Stimulated activated CD8-positive, alpha-beta memory T cell treated with anti-CD3 and anti-CD28 coated beads, Interleukin-15, amount 100 ng/mL, for 1 hour (primary cell): ENCODE data around the gene COL5A3.
"Not testable (repeated sequence)": the region's sequence is repeated elsewhere in the genome, so short reads cannot be mapped to it uniquely, and the experiment has no call there.

Experiments
- DNase-seq: peaks from one replicate; pipeline ENCODE4 v3.0.0-alpha.2; 2020; ENCODE audit warnings: low read depth

COL5A3 gene

GRCh38 chr19:9971166-9971897 is 39.0 kb downstream of the COL5A3 start:
- no peak for DNase-seq

GRCh38 chr19:9970481-9970880 is 39.8 kb downstream of the COL5A3 start:
- no peak for DNase-seq

DNA sequence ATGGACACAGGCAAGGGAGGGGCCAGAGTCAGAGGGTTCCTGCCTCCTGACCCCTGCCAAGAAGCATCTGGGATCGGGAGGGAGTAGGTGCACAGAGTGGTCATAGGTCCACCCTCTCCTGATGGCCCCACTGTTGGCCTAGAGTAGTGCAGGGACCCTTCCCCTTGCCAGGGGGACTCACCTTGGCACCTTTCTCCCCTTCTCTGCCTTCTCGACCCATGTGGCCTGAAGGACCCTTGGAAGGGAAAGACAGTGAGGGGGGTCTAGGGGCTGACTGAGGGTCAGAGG is 40.7 kb downstream of the COL5A3 start:
- DNase-seq: no peak

- no peak for DNase-seq
Measured at GRCh38 chr19:9968820-9969687, 41.2 kb downstream of the COL5A3 start.

- DNase-seq: no peak
Measured at GRCh38 chr19:9967326-9967725, 43.0 kb downstream of the COL5A3 start.

- DNase-seq: no peak
Measured at GRCh38 chr19:9966448-9966847, 43.9 kb downstream of the COL5A3 start.

- DNase-seq: no peak
Measured at GRCh38 chr19:9966024-9966423, 44.3 kb downstream of the COL5A3 start.

DNA sequence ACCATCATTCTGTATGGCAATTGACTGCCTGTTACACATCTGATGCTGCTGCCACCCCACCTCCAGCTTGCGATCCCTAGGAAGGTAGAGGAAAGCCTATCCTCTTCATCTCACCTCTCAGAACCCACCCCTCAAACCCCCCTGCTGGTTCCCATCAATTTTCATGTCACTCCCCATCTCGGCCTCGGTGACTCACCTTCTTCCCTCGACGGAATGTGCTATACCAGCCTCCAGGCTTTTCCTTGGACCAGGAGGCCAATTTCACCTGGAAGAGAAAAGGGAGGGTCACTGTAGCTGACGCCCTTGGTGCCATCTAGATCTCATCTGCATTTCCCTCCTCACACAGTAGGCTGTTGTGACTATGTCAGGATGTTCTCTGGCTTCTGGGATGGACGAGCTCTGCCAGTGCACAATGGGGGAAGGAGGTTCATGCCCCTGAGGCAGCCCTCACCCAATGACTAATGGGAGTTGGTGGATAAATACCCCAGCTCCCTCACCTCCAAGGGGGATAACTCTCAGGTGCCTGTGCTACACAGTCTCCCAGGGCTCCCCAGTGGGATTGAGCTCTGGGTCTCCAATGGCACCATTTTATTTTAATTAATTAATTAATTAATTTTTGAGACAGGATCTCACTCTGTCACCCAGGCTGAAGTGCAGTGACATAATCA is 47.5 kb downstream of the COL5A3 start:
- no peak for DNase-seq

DNA sequence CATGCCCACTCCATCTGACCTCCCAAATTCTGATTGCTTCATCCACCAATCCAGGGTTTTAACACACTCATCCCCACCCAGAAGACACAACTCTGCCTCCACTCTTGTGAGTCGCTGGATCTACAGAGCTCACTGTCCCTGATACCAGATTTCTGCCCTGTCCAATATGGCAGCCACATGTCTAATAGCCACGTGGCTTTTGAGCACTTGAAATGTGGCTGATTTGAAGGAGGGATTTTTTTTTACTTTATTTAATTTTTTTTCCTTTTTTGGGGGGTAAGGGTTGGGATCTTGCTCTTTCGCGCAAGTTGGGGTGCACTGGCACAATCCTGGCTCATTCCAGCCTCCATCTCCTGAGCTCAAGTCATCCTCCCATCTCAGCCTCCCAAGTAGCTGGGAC is 49.2 kb downstream of the COL5A3 start:
- no peak for DNase-seq

DNA sequence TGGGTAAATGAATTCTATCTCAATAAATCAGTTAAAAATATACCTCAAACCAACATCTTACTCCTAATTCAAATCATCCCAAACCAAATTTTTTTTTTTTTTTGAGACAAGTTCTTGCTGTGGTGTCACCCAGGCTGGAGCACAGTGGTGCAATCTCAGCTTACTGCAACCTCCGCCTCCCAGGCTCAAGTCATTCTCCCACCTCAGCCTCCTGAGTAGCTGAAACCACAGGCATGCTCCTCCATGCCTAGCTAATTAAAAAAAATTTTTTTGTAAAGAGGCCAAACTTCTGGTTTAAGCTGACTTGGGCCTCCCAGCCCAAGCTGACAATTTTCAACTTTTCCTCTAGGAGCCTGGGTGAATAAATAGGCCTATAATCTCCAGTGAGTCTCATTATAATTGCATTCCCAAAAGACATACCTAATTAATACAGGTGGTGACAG is 51.9 kb downstream of the COL5A3 start:
- DNase-seq: no peak

DNA sequence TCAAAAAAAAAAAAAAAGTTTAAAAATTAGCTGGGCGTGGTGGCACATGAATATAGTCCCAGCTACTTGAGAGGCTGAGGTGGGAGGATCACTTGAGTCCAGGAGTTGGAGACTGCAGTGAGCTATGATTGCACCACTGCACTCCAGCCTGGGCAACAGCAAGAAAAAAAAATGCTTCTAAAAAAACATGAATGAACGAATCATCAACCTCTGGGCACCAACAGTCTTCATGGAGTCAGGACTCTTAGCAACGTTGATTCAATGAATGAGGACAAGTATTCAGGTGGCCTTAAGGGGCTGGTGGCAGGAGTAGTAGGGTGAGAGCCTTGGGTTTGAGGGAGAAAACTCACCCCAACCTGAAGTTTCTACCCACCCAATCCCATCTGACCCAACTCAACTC is 53.3 kb downstream of the COL5A3 start:
- DNase-seq: no peak

GRCh38 chr19:9953802-9954542 is 56.3 kb downstream of the COL5A3 start:
- no peak for DNase-seq

DNA sequence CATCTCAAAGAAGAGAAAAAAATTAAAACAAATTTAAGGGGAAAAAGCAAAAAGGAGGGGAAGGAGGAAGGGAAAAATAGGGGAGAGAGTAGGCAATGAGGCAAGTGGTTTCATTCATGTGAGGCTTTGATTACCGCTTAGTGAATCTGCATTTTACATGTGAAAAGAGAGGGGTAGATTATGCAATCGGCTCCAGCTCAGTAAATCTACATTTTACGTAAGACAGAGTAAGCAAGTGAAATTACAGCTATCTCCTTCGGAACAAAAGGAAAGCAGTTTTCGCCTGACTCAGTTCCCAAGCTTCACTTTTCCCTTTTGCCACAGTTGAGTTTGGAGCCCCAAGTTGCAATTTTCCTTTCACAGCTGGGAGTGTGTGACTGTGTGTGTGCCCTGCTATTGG is 58.0 kb downstream of the COL5A3 start:
- DNase-seq: no peak

DNA sequence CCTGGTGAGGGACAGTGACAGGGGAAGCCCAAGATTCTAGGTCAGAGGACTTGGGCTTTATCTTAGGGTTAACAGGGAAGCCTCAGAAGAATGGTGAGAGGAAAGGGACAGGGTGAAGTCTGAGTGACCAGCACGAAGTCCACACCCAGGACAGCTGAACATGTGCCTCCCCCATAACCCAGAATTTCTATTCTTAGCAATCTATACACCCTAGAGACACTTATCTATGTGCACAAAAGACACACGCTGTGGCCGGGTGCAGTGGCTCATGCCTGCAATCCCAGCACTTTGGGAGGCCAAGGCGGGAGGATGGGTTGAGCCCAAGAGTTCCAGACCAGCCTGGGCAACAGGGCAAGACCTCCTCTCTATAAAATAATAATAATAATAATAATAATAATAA is 62.9 kb downstream of the COL5A3 start:
- no peak for DNase-seq

DNA sequence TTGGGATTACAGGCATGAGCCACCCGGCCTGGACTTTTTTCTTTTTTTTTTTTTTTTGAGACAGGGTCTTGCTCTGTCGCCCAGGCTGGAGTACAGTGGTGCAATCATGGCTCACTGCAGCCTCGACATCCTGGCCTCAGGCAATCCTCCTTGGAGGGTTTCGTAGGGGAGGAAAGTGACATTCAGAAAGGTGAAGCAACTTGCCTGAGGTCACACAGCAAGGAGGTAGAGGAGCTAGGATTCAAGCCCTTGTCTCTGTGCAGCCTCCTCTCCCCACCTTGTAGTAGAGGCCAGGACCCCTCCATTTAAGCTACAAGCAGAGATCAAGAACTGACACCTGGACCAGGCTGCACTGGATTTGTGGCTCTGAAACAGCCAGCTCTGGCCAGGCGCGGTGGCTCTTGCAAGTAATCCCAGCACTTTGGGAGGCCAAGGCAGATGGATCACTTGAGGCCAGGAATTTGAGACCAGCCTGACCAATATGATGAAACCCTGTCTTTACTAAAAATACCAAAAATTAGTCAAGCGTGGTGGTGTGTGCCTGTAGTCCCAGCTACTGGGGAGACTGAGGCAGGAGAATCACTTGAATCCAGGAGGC is 63.7 kb downstream of the COL5A3 start:
- DNase-seq: not testable (repeated sequence)

DNA sequence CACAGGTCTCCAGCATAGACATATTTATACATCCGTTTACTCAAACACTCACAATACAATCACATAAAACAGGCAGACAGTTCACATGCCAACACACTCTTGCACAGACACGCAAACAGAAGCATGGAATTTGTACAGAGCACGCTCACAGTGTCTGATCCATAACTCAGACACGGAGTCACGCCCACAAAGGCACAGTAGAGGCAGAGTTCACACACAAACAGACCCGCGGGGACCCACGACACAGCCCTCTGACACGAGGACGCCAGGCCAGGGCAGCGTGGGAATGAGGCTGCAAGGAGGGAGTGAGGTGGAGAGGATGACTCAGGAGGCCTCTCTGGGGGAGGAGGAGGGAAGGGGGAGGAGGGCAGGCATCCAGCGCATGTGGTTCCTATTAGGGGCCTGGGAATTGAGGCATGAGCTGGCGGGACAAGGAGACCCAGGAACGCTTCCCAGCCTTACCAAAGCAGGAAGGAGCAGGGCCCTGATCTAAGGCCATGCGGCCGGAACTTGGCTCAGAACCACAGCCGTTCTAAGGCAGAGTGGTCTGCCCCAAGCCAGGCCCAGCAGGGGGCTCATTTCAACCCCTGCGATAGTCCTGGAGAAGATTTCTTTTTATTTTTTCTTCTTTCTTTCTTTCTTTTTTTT is 64.9 kb downstream of the COL5A3 start:
- no peak for DNase-seq

DNA sequence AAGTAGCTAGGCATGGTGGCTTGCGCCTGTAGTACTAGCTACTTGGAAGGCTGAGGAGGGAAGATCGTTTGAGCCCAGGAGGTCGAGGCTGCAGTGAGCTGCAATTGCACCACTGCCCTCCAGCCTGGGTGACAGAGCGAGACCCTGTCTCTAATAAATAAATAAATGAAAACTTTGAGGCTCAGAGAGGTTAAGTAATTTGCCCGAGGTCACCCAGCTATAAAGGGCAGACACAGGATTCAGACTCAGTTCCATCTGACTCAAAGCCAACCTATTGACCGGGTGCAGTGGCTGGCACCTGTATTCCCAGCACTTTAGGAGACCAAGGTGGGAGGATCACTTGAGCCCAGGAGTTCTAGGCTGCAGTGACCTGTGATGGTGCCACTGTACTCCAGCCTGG is 66.6 kb downstream of the COL5A3 start:
- no peak for DNase-seq

DNA sequence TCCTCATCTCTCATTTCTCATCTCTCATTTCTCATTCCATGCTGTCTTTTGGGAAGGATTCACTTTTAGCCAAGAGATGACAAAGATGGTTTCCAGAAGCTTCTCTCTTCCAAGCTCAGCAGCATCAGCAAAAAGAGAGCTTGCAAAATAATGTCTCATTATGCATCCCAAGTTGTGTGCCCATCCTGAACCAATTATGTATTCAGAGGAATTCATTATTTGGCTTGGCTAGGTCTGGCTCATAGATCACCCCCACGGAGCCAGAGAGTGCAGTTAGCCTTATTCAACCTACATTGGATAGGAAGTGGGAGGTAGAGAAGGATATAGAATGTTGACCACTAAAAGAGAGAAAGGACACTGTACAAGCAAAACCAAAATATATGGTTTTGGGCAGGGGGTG is 68.6 kb downstream of the COL5A3 start:
- DNase-seq: no peak

DNA sequence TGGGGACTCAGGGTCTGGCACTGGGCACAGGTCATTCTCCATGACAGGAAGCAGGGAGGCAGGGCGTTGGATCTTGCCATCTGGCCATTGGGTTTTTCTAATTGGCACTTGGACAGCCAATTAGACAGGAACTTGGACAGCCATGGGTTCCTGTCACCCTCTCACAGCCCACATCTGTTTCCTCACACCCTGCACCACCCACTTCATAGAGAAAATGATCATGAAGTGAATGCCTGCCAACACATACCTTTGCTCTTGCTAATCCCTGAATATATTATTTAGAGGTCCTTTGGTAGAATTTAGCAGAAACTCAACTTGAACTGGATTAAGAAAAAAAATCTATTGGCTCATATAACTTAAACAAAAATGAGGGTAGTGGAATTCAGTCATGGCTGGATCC is 69.1 kb downstream of the COL5A3 start:
- no peak for DNase-seq

DNA sequence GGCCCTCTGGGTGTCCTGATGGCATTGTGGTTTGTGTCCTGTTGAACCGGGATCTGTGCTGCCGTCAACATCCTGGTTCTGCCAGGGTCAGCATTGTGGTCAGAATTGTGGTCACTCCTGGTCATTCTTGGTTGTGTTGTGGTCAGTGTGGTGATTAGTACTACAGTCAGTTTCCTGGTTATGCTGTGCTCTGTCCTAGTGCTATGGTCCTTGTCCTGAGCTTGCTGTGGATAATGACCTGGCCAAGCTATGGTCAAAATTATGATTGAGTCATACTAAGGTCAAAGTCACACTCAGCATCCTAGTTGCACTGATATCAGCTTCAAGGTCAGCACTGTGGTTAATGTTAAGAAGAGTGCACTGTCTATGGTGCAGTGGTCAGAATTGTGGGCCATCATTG is 69.5 kb downstream of the COL5A3 start:
- no peak for DNase-seq

- no peak for DNase-seq
Measured at GRCh38 chr19:9939301-9939913, 70.9 kb downstream of the COL5A3 start.
